Activated T-cell treated with anti-CD3 and anti-CD28 coated beads for 48 hours (primary cell): ENCODE measurements around the gene MFSD2A.
A peak's percentile ranks its signal among the peaks of the same experiment; 100 is the strongest.
"Not testable (repeated sequence)": the region's sequence is repeated elsewhere in the genome, so short reads cannot be mapped to it uniquely, and the experiment has no call there.

Source experiments
- DNase-seq: peaks from one replicate; pipeline ENCODE4 v3.0.0-alpha.2; 2020; ENCODE audit warnings: low read depth

Gene MFSD2A

GRCh38 chr1:39969048-39969447 lies 14.1 kb downstream of the MFSD2A start:
- no peak for DNase-seq

- no peak for DNase-seq
Observed at GRCh38 chr1:39969531-39970270, 14.8 kb downstream of the MFSD2A start.

DNA sequence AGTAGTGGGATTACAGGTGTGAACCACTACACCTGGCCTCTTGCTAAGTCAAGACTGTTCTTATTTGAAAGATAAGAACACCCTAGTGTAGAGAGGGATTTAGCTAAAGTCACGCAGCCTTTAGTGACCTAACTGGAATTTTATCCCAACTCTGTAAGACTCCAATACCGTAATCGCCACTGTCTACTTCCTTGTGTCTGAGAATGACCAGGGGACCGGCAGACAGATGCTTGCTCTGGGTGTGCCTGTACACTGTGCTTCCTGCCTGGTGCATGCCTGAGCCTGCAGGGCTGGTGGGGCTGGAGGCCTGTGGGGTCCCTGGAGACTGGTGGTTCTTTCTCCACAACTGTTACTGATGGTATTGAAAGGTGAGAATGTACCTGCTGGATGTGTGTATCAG lies 15.3 kb downstream of the MFSD2A start:
- no peak for DNase-seq

DNA sequence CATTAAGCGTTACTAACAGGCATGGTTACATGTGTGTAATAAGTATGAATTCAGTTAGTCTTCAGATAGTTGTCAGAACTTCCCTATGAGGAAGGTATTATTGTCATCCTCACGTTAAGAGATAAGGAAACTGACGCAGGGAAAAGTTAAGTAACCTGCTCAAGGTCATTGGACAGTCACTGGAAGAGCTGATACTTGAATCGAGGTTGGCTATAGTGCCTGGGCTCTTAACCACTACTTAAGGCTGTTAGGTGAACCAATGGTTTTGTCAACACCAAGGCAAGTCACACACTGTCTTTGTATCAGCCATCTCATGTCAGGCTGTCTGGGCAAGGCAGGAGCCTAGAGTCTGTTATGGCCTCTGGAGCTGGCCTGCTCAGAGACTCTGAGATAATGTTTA lies 16.2 kb downstream of the MFSD2A start:
- DNase-seq = no peak

DNA sequence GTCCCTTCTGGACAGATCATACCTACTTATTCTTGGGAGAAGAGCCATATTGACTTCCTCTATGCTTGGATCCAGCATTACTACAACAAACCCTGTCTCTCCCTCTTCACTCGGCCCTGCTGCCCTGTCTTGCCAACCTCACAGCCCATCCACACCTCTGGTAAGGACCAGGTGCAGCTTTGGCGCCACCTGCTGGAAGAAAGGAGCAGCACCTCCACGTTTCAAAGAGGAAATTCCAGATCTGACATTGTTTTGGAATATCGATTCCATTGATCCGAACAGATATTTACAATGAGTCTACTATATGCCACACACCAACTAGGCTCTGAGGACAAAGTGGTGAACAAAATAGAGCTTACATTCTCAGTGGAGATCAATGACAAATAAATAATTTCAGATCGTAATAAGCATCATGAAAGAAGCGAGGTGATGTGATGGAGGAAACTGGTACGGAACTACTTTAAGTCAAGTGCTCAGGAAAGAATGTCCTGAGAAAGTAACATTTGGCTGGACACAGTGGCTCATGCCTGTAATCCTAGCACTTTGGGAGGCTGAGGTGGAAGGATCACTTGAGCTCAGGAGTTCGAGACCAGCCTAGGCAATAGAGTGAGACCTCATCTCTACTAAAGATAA lies 18.7 kb downstream of the MFSD2A start:
- DNase-seq = peak; percentile 59

- no peak for DNase-seq
Observed at GRCh38 chr1:39976732-39977131, 21.8 kb downstream of the MFSD2A start.

DNA sequence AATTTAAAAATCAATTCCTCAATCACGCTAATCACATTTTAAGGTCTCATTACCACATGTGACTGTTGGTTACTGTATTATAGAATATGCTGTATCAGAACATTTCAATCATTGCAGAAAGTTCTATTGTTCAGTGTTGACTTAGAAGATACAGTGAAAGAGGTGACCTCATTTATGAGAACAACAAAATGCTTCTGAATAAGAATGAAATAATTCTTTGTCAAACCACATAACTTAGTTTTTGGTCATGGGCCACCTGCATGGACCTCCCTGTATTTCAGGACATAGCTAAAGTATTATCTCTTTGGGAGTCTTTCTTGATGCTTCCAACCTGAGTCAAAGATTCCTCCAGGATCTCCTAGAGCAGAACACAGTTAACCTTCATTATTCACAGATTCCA lies 22.3 kb downstream of the MFSD2A start:
- no peak for DNase-seq

GRCh38 chr1:39979654-39980053 lies 24.7 kb downstream of the MFSD2A start:
- DNase-seq = no peak

DNA sequence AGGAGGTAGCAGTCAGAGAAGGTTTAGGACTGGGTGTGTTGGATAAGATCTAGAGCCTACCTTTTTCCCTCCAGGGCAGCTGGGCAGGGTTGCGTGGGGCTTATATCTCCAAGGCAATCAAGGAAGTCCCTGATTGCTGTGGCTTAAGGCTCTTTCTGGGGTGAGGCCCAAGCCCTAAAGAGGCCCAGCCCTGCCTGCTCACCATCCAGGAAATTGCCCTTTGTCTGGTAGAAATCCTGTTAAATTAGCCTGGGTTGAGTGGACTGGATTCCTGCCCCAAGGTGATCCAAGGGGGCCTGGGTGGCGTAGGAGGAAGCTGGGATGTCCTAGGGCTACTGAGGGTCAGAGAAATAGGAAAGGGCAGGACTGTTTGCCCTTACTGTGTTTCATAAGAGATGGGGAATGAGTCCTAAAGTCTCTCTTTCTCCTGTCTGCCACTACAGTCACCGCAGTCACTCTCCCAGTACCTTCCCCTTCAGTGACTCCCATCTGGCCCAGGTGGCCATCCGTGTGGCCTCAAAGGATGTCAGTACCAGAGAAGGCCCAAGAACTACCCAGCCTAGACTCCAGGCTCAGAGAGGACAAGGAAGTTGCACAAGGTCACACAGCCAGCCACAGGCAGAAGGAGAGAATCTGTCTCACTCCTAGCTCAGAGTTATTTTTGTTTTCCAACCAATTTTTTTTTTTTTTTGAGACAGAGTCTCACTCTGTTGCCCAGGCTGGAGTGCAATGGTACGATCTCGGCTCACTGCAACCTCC lies 25.8 kb downstream of the MFSD2A start:
- DNase-seq = no peak

DNA sequence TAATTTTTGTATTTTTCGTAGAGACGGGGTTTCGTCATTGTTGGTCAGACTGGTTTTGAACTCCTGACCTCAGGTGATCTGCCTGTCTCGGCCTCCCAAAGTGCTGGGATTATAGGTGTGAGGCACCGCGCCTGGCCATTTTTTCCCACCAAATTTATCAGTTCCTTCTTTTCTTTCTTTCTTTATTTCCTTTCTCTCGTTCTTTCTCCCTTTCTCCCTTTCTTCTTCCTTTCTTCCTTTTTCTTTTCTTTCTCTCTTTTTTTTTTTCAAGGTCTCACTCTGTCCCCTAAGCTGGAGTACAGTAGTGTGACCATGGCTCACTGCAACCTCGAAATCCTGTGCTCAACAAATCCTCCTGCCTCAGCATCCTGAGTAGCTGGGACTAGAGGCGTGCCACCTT lies 26.4 kb downstream of the MFSD2A start:
- no peak for DNase-seq

DNA sequence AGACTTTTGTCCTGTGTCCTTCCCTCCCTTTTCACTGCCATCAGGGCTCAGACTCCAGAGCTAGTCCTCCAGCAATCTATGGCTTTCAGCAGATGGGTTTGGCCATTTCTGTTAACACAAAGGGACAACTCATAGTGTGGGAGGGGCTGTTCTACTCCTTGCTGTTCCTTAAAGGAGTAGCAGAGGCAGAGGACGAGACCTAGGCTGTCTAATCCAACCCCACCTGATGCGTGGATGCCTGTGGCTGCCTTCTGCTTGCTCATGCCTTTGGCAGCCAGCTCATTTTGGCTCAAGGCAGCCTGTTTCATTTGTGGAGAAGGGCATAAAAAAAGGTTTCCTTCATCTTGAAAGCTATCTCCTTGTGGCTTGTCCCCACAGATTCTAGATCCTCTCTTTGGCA lies 27.0 kb downstream of the MFSD2A start:
- no peak for DNase-seq

- DNase-seq = not testable (repeated sequence)
Observed at GRCh38 chr1:39984480-39984879, 29.5 kb downstream of the MFSD2A start.

- DNase-seq = no peak
Observed at GRCh38 chr1:39984951-39985350, 30.0 kb downstream of the MFSD2A start.

DNA sequence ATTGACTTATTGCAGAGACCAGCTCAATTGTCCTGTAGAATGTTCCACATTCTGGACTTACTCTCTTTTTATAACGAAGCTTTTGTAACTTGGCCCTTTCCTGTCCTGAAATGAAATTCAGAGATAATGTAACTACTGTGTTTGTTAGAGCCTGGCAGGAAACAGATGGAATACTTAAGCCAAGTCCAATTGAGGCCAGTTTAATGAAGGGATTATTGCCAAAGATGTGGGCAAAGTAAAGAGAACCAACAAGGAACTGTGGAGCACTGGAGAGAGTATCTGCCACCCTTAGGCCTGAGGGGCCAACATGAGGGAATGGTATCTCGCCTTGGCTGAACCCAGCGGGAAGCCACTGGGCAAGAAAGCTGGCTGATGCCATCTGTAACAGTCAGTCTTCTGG lies 32.9 kb downstream of the MFSD2A start:
- no peak for DNase-seq

GRCh38 chr1:39988618-39989343 lies 33.8 kb downstream of the MFSD2A start:
- no peak for DNase-seq

DNA sequence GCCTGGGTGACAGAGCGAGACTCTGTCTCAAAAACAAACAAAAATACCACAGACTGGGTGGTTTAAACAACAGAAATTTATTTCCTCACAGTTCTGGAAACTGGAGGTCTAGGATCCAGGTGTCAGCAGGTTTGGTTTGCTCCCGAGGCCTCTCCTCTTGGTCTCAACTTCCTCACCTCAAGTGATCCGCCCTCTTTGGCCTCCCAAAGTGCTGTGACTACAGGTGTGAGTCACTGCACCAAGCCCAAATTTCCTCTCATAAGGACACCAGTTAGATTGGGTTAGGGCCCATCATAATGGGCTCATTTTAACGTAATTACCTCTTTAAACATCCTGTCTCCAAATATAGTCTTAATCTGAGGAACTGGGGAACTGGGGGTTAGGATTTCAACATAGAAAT lies 35.5 kb downstream of the MFSD2A start:
- no peak for DNase-seq

DNA sequence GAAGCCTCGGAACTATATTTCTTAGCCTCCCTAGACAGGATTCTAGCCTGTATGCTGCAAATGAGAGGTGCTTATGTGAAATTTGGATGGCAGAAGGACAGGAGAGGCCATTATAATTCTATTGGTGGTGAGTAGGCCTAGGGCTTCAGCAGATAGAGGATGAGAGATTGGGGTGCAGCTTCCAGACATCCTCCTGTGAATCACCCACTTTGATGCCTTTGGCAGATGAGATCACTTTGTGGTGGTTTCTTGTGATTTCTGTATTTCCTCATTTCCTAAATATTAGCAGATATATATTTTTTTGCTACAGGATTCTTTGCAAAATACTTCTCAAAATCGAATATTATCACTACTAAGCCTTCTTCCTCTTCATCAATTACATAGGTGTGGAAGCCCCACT lies 37.3 kb downstream of the MFSD2A start:
- no peak for DNase-seq

- DNase-seq = no peak
Observed at GRCh38 chr1:39992888-39993287, 37.9 kb downstream of the MFSD2A start.

GRCh38 chr1:39995973-39996393 lies 41.0 kb downstream of the MFSD2A start:
- DNase-seq = no peak

DNA sequence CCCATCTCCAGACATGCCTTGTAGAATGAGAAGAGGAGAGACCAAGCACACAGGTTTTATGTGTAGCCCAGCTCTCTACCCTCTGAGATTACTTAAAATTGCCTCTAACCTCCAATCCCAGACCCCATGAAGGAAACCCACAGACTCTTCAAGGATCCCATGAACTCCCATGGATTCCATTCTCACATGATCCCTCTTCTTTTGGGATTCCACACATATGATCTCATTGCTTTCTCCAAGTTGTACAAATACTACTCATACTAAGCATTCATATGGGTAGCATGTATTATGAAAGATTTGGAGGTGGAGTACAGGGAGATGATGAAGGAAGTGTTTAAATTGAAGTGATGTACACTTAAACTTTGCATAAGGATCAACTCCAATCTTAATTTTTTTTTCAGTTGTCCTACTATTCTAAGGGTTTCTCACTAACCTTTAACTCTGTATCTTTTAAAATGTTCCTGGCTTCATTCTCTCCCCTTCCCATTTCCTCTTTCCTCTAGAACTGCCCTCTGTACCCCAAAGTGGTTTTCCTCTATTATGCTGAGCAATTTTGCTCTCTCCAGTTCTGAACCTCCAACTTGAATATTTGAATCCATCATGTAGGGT lies 41.6 kb downstream of the MFSD2A start:
- no peak for DNase-seq

GRCh38 chr1:40001456-40001855 lies 46.5 kb downstream of the MFSD2A start:
- no peak for DNase-seq
